GM21528 (cell line): ENCODE data around the gene C2CD2.
A peak's percentile ranks its signal among the peaks of the same experiment; 100 is the strongest.
"Not testable (repeated sequence)": the region's sequence is repeated elsewhere in the genome, so short reads cannot be mapped to it uniquely, and the experiment has no call there.

Source experiments
- ATAC-seq: cut with Tn5 transposase; IDR thresholded peaks from one replicate; pipeline ENCODE4 v1.9.1; 2021; ENCODE audit warnings: mild to moderate bottlenecking, moderate library complexity; ENCODE audit not compliant: unreplicated experiment, low FRiP score

Gene C2CD2

DNA sequence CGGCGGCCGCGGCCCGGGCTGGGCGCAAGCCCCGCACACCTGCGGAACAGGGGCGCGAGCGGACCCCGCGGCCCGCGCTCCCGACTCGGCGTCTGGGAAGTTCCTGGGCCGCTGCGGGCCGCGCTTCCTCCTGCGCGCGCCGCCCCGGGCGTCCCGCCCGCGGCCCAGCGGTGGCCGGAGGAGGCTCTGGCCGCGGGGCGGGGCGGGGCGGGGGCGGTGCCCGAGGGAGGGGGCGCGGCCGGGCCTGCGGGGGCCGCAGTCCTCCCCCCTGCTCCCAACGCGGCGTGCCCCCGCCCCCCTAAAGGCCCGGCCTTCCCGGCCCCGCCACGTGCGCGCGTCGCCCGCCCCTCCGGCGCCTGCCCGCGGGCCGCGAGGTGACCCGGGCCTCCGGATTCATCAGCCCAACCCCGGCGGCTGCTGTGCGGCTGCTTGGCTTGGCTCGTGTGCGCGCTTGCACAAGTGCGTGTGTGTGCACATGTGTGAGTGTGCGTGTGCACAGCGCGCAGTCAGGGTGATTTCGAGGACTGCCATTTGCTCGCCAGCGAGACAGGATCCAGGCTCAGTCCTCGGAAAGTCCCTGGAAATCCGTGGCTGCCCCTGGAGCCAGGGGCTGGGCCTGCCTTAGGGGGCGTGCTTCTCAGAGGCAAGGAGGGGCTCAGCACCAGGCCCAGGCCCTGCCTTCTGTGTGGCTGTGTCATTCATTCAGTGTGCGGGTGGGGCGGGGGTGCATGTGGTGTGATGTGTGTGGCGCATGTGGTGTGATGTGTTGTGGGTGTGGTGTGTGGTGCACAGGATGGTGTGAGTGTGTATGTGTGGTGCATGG lies at the start of gene C2CD2:
C2CD2 (minus strand) TSS at position 188 of the 823 bp plus-strand sequence. CDS start 370 bp downstream, outside the sequence.
- peak; percentile 42 for ATAC-seq

GRCh38 chr21:42003051-42003461 lies 49.2 kb upstream of the C2CD2 start:
- no peak for ATAC-seq

DNA sequence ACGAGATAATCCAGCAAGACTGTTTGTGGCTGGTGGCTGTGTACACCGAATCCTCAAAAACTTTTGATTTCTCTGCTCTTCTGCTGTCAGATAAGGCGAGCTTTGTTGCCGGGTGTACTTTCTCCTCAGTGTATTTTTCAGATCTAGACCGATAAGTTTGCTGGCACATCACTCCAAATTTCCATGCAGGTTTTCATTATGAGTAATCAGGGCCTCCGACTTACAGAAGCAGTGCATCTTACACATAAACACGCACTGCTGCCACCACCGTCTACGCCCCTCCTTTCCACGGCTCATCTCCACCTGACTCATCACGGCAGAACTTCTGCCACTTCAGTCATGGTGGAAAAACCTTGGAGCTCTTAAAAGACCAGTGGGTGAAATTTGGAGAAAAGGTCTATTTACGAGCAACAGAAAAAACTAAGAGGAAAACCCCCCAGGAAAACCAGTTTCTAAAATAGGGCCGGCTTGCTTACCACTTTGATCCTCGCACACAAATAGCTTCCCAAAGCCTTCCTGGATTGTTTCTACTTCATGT lies 48.7 kb upstream of the C2CD2 start:
- ATAC-seq, result peak; percentile 60

GRCh38 chr21:42001781-42002180 lies 48.0 kb upstream of the C2CD2 start:
- no peak for ATAC-seq

DNA sequence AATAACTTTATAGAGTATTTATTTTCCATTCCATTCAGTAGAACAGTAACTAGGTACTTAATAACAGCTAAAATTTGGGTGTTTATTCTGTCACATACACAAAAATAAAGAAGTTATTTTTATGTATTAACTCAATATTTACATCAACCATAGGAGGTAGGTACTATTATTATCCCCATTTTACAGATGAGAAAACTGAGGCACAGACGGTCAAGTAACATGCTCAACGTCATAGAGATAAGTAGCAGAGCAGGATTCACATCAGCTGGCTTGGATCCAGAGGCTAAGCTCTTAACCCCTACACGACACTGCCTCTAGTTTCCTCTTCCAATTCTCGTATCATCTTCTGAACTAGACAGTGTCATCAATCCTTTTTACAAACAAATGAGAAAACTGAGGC lies 47.1 kb upstream of the C2CD2 start:
- no peak for ATAC-seq

DNA sequence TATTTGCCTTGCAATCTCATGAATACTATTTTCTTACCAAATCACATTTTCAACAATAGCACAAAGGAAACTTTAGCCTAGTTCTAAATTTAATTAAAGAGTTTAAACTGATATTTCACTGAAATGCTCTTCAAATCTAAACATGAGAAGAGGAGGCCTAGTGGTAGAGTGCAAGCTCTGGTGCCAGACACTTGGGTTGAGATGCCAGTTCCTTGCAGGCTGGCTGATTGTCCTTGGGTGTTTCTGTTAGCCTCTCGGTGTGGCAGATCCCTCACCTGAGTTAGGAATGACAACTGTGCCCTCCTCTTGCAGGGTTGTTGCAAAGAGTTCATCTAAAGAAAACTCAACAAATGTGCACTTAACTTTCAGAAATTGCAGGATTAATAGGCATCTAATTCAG lies 43.8 kb upstream of the C2CD2 start:
- no peak for ATAC-seq

- no peak for ATAC-seq
Measured at GRCh38 chr21:41995577-41995976, 41.8 kb upstream of the C2CD2 start.

DNA sequence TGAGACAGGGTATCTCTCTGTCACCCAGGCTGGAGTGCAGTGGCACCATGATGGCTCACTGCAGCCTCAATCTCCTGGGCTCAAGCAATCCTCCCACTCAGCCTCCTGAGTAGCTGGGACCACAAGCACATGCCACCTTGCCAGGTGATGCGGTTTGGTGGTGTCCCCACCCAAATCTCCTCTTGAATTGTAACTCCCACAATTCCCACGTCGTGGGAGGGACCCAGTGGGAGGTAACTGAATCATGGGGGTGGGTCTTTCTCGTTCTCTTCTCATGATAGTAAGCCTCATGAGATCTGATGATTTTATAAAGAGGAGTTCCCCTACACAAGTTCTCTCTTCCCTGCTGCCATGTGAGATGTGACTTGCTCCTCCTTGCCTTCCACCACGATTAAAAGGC lies 40.8 kb upstream of the C2CD2 start:
- ATAC-seq, result not testable (repeated sequence)

DNA sequence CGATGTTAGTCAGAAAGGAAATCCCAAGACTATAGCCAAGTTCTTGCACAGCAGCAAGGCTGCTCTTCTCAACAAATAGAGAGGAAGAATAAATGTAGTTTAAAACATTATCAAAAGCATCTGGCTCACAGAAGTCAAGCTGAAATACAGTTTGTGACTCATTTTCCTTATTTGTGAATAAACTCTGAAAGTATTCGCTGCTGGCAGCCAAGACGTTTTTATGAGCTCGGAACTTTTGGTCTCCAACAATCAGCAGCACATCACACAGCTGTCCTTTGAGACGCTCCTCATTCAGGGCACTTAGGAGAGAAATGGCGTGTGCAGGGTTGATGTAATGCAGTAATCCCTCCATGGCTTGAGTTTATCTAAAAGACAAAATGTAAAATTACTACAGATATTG lies 39.9 kb upstream of the C2CD2 start:
- ATAC-seq, result no peak

GRCh38 chr21:41992576-41992975 lies 38.8 kb upstream of the C2CD2 start:
- ATAC-seq, result no peak

DNA sequence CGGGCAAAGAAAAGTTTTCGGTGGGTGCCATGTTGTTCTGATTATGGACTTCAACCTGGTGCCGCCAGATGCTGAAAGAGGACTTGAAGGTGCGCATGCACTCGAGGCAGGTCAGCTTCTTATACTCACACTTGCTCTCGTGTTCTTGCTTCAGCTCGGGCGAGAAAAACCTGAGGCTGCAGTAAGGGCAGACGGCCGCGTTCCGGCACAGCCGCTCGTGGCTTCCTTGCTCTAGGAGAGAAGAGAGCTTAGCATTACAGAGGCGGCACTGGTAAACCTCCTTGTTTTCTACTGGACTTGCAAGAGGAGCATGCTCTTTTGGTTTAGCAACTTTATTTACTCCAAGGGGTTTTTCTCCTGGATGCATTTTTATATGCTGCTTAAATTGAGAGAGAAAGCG lies 37.8 kb upstream of the C2CD2 start:
- no peak for ATAC-seq

- ATAC-seq, result no peak
Measured at GRCh38 chr21:41989698-41990097, 35.9 kb upstream of the C2CD2 start.

- no peak for ATAC-seq
Measured at GRCh38 chr21:41987310-41987709, 33.5 kb upstream of the C2CD2 start.

- ATAC-seq, result no peak
Measured at GRCh38 chr21:41985662-41986416, 32.0 kb upstream of the C2CD2 start.

GRCh38 chr21:41983229-41983628 lies 29.4 kb upstream of the C2CD2 start:
- no peak for ATAC-seq

DNA sequence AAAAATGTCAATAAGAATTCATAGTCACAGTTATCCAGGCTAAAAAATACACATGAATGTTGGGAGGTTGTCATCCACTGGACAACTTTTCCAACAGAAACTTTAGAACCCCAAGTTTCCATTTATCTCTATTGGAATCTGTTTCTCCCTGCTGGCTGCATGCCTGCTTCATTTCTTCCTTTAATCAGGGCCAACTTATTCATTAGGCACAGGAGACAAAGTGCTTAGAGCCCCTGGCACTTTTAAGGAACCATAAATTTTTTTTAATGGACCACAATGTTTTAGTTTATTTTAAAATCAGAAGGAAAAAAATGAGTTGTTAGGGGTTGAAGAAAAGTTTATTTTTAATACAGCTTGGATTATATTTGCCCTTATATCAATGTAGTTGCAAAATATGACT lies 26.7 kb upstream of the C2CD2 start:
- no peak for ATAC-seq

DNA sequence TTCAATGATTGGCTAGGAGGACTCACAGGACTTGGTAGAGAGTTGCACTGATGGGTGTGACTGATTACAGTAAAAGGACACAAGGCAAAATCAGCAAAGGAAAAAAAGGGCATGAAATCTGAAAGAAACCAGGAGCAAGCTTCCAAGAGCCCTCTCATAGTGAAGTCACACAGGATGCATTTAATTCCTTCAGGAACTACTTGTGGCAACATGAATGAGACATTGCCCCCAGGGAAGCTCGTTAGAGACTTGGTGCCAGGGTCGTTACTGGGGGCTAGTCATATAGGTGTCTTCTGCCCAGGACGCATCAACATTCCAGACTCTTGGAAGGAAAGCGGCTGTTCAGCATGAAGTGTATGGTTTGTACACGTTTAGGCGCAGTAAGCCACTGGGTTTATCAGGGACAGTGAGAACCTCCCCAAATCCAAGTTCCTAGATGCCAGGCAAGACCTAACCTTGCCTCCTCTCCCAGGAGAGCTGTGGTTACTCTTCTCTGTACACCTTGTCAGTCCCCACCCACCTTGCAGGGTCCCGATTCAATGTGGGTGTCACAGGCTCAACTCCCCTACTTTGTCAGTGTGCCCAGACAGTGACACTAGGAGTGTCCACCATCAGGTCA lies 26.0 kb upstream of the C2CD2 start:
- ATAC-seq, result no peak

GRCh38 chr21:41979335-41979734 lies 25.5 kb upstream of the C2CD2 start:
- ATAC-seq, result no peak

DNA sequence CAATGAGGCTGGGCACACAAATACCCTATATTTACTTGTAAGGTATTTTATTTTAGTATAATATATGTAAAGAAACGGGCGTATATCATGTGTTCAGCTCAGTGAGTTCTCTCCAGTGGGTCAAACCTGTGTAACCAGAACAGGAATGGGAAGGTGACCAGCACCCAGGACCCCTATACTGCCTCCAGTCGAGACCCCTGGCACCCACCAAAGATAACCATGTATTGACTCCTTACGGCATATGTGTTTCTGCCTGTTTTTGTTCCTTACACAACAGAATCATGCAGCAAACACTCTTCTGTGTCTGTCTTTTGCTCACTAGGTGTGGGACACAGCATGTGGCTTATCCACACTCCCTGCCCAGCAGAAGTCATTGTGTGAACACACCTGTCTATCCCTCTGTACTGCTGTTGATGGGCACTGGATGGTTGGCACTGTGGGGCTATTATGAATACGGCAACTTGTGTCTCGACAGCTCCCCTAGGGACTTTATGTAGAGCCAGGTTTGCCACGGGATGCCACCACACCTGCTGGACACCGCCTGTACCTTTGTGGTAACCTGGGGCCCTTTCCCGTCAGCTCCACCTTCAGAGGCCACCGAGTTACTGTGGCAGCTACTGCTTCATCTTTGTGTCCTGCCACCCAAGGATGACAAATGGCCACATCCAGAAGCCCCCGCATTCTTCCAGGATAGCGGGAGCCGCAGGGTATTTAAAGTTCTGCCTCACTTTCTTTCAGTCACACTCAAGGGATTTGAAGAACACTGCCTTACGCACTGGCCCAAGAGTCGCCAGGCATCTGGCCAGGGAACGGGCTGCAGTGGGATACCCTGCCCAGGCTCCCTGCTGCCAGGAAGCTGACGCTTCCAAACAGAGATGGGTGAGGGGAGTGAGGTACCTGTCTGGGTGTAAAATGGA lies 23.5 kb upstream of the C2CD2 start:
- no peak for ATAC-seq

DNA sequence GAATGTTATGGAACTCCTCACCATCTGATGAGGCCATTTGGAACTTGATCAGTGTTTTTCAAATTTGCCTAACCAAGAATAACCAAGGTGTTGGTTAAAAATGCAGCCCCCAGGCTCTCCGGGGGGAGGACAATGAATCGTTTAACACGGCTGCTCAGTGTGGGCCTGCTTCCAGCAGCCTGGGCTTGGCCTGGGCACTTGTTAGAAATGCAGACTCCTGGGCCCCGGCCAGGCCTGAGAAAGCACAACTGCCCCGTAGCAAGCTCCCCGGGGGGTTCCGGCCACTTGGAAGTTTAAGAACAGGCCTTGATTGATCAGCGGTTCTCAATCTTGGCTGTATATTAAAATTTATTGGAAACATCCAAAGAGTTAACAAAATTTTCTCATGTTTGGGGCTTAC lies 22.8 kb upstream of the C2CD2 start:
- no peak for ATAC-seq
